Glutamatergic neuron (in vitro differentiated cells): ENCODE results near the gene PROX2. TPM values are rescaled to one million over a fixed set of nuclear protein-coding genes. Genes with fewer than 3 reads are reported as not detected.

Experiments
- DNase-seq: peaks from one replicate; pipeline ENCODE4 v3.0.0; 2022
- H3K27ac Mint-ChIP-seq: one replicate; pipeline ENCODE4 v1.8.0; 2020; ENCODE audit warnings: mild to moderate bottlenecking, mixed read lengths, inconsistent platforms; ENCODE audit not compliant: unreplicated experiment
- H3K27me3 Mint-ChIP-seq: one replicate; pipeline ENCODE4 v1.8.0; 2020; ENCODE audit warnings: mild to moderate bottlenecking, moderate library complexity, mixed read lengths, inconsistent platforms; ENCODE audit not compliant: unreplicated experiment
- H3K36me3 Mint-ChIP-seq: one replicate; pipeline ENCODE4 v1.8.0; 2020; ENCODE audit warnings: mild to moderate bottlenecking, mixed read lengths, inconsistent platforms; ENCODE audit not compliant: unreplicated experiment
- H3K4me1 Mint-ChIP-seq: one replicate; pipeline ENCODE4 v1.8.0; 2020; ENCODE audit warnings: mild to moderate bottlenecking, low read depth, mixed read lengths, inconsistent platforms; ENCODE audit not compliant: unreplicated experiment
- H3K4me3 Mint-ChIP-seq: one replicate; pipeline ENCODE4 v1.8.0; 2020; ENCODE audit warnings: mild to moderate bottlenecking, mixed read lengths, inconsistent platforms; ENCODE audit not compliant: unreplicated experiment
- H3K9me3 Mint-ChIP-seq: one replicate; pipeline ENCODE4 v1.8.0; 2020; ENCODE audit warnings: mild to moderate bottlenecking, moderate library complexity, mixed read lengths, inconsistent platforms; ENCODE audit not compliant: unreplicated experiment
- CTCF ChIP-seq: fragments of 200-600 bp; sonication (generic); IDR thresholded peaks from one replicate; pipeline ENCODE4 v1.5.0; 2021; ENCODE audit not compliant: partially characterized antibody, unreplicated experiment
- total RNA-seq: library from RNA; stranded (reverse); fragmentation: NEBNext Ultra II Directional; extraction: Animal tissue kit (Norgen Biotek cat#: 25700); gene quantifications from one replicate; pipeline ENCODE4 v1.2.1, GENCODE V29; 2021; ENCODE audit not compliant: unreplicated experiment

Gene PROX2
- total RNA-seq, 1 donor from 2014 or later = not detected

- H3K27ac Mint-ChIP-seq = no peak overlapping the region
- H3K27me3 Mint-ChIP-seq = no peaks in the 10 kb centered on the region
- TF ChIP-seq CTCF = no peak
- H3K36me3 Mint-ChIP-seq = no peaks in the 10 kb centered on the region
- no peaks in the 10 kb centered on the region for H3K4me1 Mint-ChIP-seq
- H3K9me3 Mint-ChIP-seq = no peaks in the 10 kb centered on the region
- DNase-seq = no peak
- H3K4me3 Mint-ChIP-seq = no peak overlapping the region
Observed at GRCh38 chr14:74858022-74858421, 17.9 kb downstream of the PROX2 start.

GRCh38 chr14:74856366-74856765 lies 19.6 kb downstream of the PROX2 start:
- Mint-ChIP-seq H3K4me1 (no peaks in the 10 kb centered on the region), H3K36me3 (no peaks in the 10 kb centered on the region)

GRCh38 chr14:74855945-74856344 lies 20.0 kb downstream of the PROX2 start:
- DNase-seq = no peak
- Mint-ChIP-seq H3K9me3 (no peaks in the 10 kb centered on the region), H3K27me3 (peaks cover 2% of the 10 kb centered on the region), H3K4me3 (no peak overlapping the region), H3K36me3 (no peaks in the 10 kb centered on the region), H3K27ac (no peak overlapping the region), H3K4me1 (no peaks in the 10 kb centered on the region)
- TF ChIP-seq CTCF = no peak

More at GRCh38 chr14:74856366-74856765, 19.6 kb downstream of the PROX2 start:
- no peak overlapping the region for H3K27ac Mint-ChIP-seq
- TF ChIP-seq CTCF = no peak
- no peaks in the 10 kb centered on the region for H3K9me3 Mint-ChIP-seq
- H3K4me3 Mint-ChIP-seq = no peak overlapping the region
- peaks cover 2% of the 10 kb centered on the region for H3K27me3 Mint-ChIP-seq
- DNase-seq = no peak

GRCh38 chr14:74855021-74855420 lies 20.9 kb downstream of the PROX2 start:
- no peaks in the 10 kb centered on the region for H3K9me3 Mint-ChIP-seq
- H3K4me1 Mint-ChIP-seq = no peaks in the 10 kb centered on the region
- no peak for DNase-seq
- H3K36me3 Mint-ChIP-seq = no peaks in the 10 kb centered on the region
- no peak overlapping the region for H3K4me3 Mint-ChIP-seq
- H3K27me3 Mint-ChIP-seq = peaks cover 2% of the 10 kb centered on the region
- H3K27ac Mint-ChIP-seq = no peak overlapping the region
- TF ChIP-seq CTCF = no peak

- Mint-ChIP-seq H3K4me3 (no peak overlapping the region), H3K27me3 (peaks cover 2% of the 10 kb centered on the region), H3K27ac (no peak overlapping the region), H3K4me1 (no peaks in the 10 kb centered on the region), H3K36me3 (no peaks in the 10 kb centered on the region), H3K9me3 (no peaks in the 10 kb centered on the region)
- TF ChIP-seq CTCF = no peak
- DNase-seq = no peak
Observed at GRCh38 chr14:74853581-74853980, 22.4 kb downstream of the PROX2 start.
